Astrocyte of the cerebellum (primary cell): ENCODE measurements around the gene IFI44L.

Experiments used
- DNase-seq: peaks from one replicate; pipeline ENCODE4 v3.0.0-alpha.2; 2011; ENCODE audit warnings: low read depth
- H3K4me3 ChIP-seq: 2 replicates; pipeline ENCODE4 v1.5.1; 2011; ENCODE audit warnings: mild to moderate bottlenecking, low read depth, low read length, moderate library complexity
- in situ Hi-C: cut with HindIII; loops from 2 replicates; pipeline ENCODE4 v1.10.0; 2017; ENCODE audit warnings: low sequenced_read_pairs
- TF ChIP-seq, protein P1 (sequence below): IDR thresholded peaks from 2 replicates; pipeline ENCODE4 v1.5.1; 2012; ENCODE audit warnings: low read length, low read depth, moderate library complexity, mild to moderate bottlenecking; ENCODE audit errors: missing control alignments

Gene IFI44L

DNA sequence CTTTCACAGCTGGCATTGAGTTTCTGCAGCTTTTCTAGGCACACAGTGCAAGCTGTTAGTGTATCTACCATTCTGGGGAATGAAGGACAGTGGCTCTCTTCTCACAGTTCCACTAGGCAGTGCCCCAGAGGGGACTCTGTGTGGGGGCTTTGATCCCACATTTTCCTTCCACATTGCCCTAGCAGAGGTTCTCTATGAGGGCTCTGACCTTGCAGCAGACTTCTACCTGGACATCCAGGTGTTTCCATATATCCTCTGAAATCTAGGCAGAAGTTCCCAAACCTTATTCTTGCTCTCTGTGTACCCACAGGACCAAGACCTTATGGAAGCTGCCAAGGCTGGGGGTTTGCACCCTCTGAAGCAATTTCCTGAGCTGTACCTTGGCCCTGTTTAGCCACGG is 27.0 kb downstream of the IFI44L start:
- in situ Hi-C loops: no loop called here
- H3K4me3 ChIP-seq: no peak overlapping the region
- no peak for DNase-seq
- TF ChIP-seq, protein P1, sequence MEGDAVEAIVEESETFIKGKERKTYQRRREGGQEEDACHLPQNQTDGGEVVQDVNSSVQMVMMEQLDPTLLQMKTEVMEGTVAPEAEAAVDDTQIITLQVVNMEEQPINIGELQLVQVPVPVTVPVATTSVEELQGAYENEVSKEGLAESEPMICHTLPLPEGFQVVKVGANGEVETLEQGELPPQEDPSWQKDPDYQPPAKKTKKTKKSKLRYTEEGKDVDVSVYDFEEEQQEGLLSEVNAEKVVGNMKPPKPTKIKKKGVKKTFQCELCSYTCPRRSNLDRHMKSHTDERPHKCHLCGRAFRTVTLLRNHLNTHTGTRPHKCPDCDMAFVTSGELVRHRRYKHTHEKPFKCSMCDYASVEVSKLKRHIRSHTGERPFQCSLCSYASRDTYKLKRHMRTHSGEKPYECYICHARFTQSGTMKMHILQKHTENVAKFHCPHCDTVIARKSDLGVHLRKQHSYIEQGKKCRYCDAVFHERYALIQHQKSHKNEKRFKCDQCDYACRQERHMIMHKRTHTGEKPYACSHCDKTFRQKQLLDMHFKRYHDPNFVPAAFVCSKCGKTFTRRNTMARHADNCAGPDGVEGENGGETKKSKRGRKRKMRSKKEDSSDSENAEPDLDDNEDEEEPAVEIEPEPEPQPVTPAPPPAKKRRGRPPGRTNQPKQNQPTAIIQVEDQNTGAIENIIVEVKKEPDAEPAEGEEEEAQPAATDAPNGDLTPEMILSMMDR: no peak

- H3K4me3 ChIP-seq: peak within 1 kb of the TSS; percentile 25
- peak; percentile 84 for DNase-seq
- in situ Hi-C loops: no loop called here
- TF ChIP-seq, protein P1: no peak
Measured at GRCh38 chr1:78649628-78650027, 29.4 kb downstream of the IFI44L start, which contains the start of gene IFI44. Gene IFI44, plus strand, starts transcription at chr1:78649831. Its CDS starts 365 bp downstream, at chr1:78650196.

DNA sequence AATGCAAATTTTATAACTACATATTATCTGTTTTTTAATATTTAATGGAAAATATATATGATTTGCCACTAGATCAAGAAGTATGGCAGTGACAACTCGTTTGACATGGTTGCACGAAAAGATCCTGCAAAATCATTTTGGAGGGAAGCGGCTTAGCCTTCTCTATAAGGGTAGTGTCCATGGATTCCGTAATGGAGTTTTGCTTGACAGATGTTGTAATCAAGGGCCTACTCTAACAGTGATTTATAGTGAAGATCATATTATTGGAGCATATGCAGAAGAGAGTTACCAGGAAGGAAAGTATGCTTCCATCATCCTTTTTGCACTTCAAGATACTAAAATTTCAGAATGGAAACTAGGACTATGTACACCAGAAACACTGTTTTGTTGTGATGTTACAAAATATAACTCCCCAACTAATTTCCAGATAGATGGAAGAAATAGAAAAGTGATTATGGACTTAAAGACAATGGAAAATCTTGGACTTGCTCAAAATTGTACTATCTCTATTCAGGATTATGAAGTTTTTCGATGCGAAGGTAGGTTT is 29.9 kb downstream of the IFI44L start:
- no peak for DNase-seq
- in situ Hi-C loops: no loop called here
- peak overlapping the region; percentile 25 for H3K4me3 ChIP-seq
- TF ChIP-seq, protein P1: no peak

DNA sequence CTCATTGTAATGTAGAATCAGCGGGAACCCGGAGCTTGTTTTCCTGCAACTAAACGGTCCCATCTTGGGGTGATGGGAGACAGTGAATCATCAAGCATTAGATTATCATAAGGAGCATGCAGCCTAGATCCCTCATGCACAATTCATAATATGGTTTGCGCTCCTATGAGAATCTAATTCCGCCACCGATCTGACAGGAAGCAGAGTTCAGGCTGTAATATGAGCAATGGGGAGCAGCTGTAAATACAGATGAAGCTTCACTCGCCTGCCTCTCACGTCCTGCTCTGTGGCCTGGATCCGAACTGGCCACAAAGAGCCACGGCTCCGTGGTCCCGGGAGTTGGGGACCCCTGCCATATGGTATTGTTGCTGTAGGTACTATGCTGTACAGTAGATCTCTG is 31.0 kb downstream of the IFI44L start:
- DNase-seq: no peak
- no peak overlapping the region for H3K4me3 ChIP-seq
- in situ Hi-C loops: no loop called here
- TF ChIP-seq, protein P1: no peak

GRCh38 chr1:78652019-78652560 is 31.8 kb downstream of the IFI44L start:
- TF ChIP-seq, protein P1: no peak
- in situ Hi-C loops: no loop called here
- no peak overlapping the region for H3K4me3 ChIP-seq
- no peak for DNase-seq

DNA sequence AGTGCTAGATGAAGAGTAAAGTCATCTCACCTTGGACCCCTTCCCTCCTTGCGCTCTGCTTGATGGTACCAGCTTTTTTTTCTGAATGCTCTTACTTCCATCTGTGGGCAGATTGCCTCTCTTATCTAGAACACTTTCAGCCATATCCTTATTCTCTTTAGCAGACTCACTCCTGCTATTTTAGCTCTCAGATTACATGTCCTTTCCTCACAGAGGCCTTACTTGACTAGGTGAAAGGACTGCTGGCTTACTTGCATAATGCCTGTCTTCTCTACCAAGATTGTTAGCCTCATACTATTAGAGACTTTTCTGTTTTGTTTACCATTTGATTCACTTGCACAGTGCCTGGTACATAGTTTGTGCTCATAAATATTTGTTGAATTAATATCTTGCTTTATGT is 38.7 kb downstream of the IFI44L start:
- H3K4me3 ChIP-seq: no peak overlapping the region
- DNase-seq: no peak
- in situ Hi-C loops: no loop called here
- TF ChIP-seq, protein P1: no peak
